Kidney (tissue), 14 donors: ENCODE data around the gene ARL3. TPM values are rescaled to one million over a fixed set of nuclear protein-coding genes. Genes with fewer than 3 reads are reported as not detected.

Source experiments
- DNase-seq, 5 donors: peaks; one replicate each; pipeline ENCODE4 v3.0.0-alpha.2; 2013 to 2020
- FAIRE-seq: peaks from 2 replicates; lab custom pipeline; 2012; peaks lifted over from hg19 to GRCh38; lab: Jason Lieb, UNC
- H3K27ac ChIP-seq, 2 donors: one replicate each; pipeline ENCODE4 v1.7.0; 2013; ENCODE audit warnings: low read depth in 2 of 2, low read length in 2 of 2, inconsistent platforms in 1 of 2
- H3K27me3 ChIP-seq: one replicate; pipeline ENCODE4 v1.7.1; 2013; ENCODE audit warnings: low read length, inconsistent platforms; ENCODE audit not compliant: control insufficient read depth, insufficient read depth
- H3K36me3 ChIP-seq, 3 donors: one replicate each; pipeline versions ENCODE4 v1.7.0 to v1.7.1; 2013; ENCODE audit warnings: low read length in 3 of 3, control low read depth in 1 of 3, inconsistent platforms in 1 of 3; ENCODE audit not compliant: insufficient read depth in 3 of 3, control insufficient read depth in 2 of 3
- H3K4me1 ChIP-seq, 3 donors: one replicate each; pipeline versions ENCODE4 v1.7.0 to v1.7.1; 2013; ENCODE audit warnings: low read length in 3 of 3, inconsistent platforms in 1 of 3, low read depth in 1 of 3; ENCODE audit not compliant: control insufficient read depth in 2 of 3, insufficient read depth in 2 of 3
- H3K4me3 ChIP-seq, 3 donors: one replicate each; pipeline versions ENCODE4 v1.7.0 to v1.8.1; 2013; ENCODE audit warnings: low read length in 3 of 3, control low read depth in 1 of 3, inconsistent platforms in 1 of 3
- H3K9ac ChIP-seq, 3 donors: one replicate each; pipeline versions ENCODE4 v1.7.0 to v1.7.1; 2013; ENCODE audit warnings: low read length in 3 of 3, control low read depth in 1 of 3, inconsistent platforms in 1 of 3
- H3K9me3 ChIP-seq, 3 donors: one replicate each; pipeline versions ENCODE4 v1.7.0 to v1.7.1; 2013; ENCODE audit warnings: low read length in 3 of 3, control low read depth in 1 of 3, inconsistent platforms in 1 of 3; ENCODE audit not compliant: control insufficient read depth in 2 of 3, insufficient read depth in 1 of 3
- CTCF ChIP-seq: IDR thresholded peaks from 3 replicates; pipeline ENCODE4 v1.5.1; 2012; ENCODE audit warnings: mild to moderate bottlenecking, moderate library complexity, borderline replicate concordance; ENCODE audit not compliant: insufficient read depth; ENCODE audit errors: extremely low read depth
- intact Hi-C: fragments of 100-400 bp; cut with DNase I; formaldehyde crosslinking; loops from one replicate; pipeline ENCODE4 v1.11.1; 2022
- polyA plus RNA-seq: library from polyadenylated mRNA; stranded (reverse); fragments of 350-450 nt; fragmentation: Illumina TruSeq; extraction: RNeasy Lipid Tissue Mini Kit (QIAGEN cat#74804); gene quantifications from one replicate; pipeline ENCODE4 v1.2.3, GENCODE V29; 2014; ENCODE audit warnings: low read depth, low replicate concordance; ENCODE audit not compliant: insufficient read depth
- total RNA-seq: library from RNA; stranded (reverse); fragmentation: NEBNext Ultra II Directional; extraction: Animal tissue kit (Norgen Biotek cat#: 25700); gene quantifications from one replicate; pipeline ENCODE4 v1.2.1, GENCODE V29; 2021
- donor health status: control.
- donor health status: control.
- donor health status: control.
- donor health status: control.
- donor health status: control.
- donor health status: DM: yes; HTN: yes; CAD: no.
- donor health status: Normal renal cell carcinoma (clear cell type).

The ARL3 gene
- total and polyA plus RNA-seq, 2 donors from 2014 or later: 16.3 to 28.8 TPM

- H3K36me3 ChIP-seq: no peaks in the 10 kb centered on the region
- H3K27ac ChIP-seq: peak overlapping the region; percentile 0 to 50
- H3K4me1 ChIP-seq: peaks cover 4 to 7% (median 6%) of the 10 kb centered on the region in 3 donors
- peak overlapping the region in 1 of 3 donors; percentile 12 for H3K9ac ChIP-seq
- intact Hi-C loops: no loop called here
- H3K27me3 ChIP-seq: no peaks in the 10 kb centered on the region
- FAIRE-seq: no peak
- no peak overlapping the region for H3K4me3 ChIP-seq
- DNase-seq: peak in 3 of 5 donors; percentile 38 to 72 (median 72)
- peak; percentile 49 for TF ChIP-seq CTCF
- H3K9me3 ChIP-seq: no peaks in the 10 kb centered on the region
Measured at GRCh38 chr10:102752934-102753664, 38.9 kb upstream of the ARL3 start.

- intact Hi-C loops: no loop called here
- no peak for FAIRE-seq
- no peaks in the 10 kb centered on the region for H3K36me3 ChIP-seq
- no peak overlapping the region for H3K4me3 ChIP-seq
- H3K27me3 ChIP-seq: no peaks in the 10 kb centered on the region
- peak overlapping the region; percentile 0 to 50 for H3K27ac ChIP-seq
- peak overlapping the region in 1 of 3 donors; percentile 12 for H3K9ac ChIP-seq
- no peak for TF ChIP-seq CTCF
- no peaks in the 10 kb centered on the region for H3K9me3 ChIP-seq
- peaks cover 4 to 7% (median 6%) of the 10 kb centered on the region in 3 donors for H3K4me1 ChIP-seq
- DNase-seq: no peak
Measured at GRCh38 chr10:102752266-102752930, 38.2 kb upstream of the ARL3 start.

- Histone ChIP-seq H3K9ac (peak overlapping the region in 1 of 3 donors; percentile 43), H3K27ac (peak overlapping the region in 1 of 2 donors; percentile 59), H3K9me3 (no peaks in the 10 kb centered on the region), H3K27me3 (no peaks in the 10 kb centered on the region), H3K36me3 (no peaks in the 10 kb centered on the region), H3K4me1 (peaks cover 0 to 13% (median 0%) of the 10 kb centered on the region in 3 donors), H3K4me3 (peak overlapping the region; percentile 87 to 98 (median 97))
- TF ChIP-seq CTCF: no peak
- DNase-seq: no peak
- intact Hi-C loops: no loop called here
- FAIRE-seq: no peak
Measured at GRCh38 chr10:102745157-102745556, 31.0 kb upstream of the ARL3 start.
